Measurements from ENCODE around the gene WRAP73. TPM values are rescaled to one million over a fixed set of nuclear protein-coding genes. Genes with fewer than 3 reads are reported as not detected.

The WRAP73 gene
- polyA plus RNA-seq, 2 of the 4 experiments (the other 2 are of a cell fraction), result 15.4 to 16.1 TPM

DNA sequence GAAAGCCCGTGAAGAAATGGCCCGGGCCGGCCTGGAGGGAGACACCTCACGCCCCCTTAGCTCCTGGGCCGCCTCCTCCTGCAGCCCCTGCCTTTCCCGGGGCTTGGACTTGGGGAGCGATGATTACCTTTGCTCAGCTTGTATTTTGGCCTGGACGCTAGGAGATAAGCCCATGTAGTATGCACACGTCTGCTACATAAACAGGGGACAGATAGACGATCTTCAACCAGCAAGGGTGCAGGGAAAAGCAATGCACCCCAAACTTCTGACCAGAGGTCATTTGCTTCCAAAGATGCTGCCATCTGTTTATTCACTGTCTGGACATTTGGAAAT is 3.3 kb upstream of the WRAP73 start (continued):
- TF ChIP-seq, protein P1, sequence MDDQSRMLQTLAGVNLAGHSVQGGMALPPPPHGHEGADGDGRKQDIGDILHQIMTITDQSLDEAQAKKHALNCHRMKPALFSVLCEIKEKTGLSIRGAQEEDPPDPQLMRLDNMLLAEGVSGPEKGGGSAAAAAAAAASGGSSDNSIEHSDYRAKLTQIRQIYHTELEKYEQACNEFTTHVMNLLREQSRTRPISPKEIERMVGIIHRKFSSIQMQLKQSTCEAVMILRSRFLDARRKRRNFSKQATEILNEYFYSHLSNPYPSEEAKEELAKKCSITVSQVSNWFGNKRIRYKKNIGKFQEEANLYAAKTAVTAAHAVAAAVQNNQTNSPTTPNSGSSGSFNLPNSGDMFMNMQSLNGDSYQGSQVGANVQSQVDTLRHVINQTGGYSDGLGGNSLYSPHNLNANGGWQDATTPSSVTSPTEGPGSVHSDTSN (IDR thresholded peaks at IDR 0.05), result no peak
- TF ChIP-seq HEYL (CRISPR knock-in tag; IDR thresholded peaks at IDR 0.05) (no peak), TP53 (CRISPR knock-in tag; IDR thresholded peaks at IDR 0.05) (no peak), JUNB (IDR thresholded peaks at IDR 0.05) (no peak), RNF2 (IDR thresholded peaks at IDR 0.05; ENCODE audit: borderline replicate concordance, low read depth) (no peak), RAD21 (conservative IDR thresholded peaks at IDR 0.05 in 1 of 2, IDR thresholded peaks at IDR 0.05 in 1 of 2) (no peak)
- TF ChIP-seq, protein P2, sequence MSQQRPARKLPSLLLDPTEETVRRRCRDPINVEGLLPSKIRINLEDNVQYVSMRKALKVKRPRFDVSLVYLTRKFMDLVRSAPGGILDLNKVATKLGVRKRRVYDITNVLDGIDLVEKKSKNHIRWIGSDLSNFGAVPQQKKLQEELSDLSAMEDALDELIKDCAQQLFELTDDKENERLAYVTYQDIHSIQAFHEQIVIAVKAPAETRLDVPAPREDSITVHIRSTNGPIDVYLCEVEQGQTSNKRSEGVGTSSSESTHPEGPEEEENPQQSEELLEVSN (IDR thresholded peaks at IDR 0.05; ENCODE audit: borderline replicate concordance, low read depth), result no peak

DNA sequence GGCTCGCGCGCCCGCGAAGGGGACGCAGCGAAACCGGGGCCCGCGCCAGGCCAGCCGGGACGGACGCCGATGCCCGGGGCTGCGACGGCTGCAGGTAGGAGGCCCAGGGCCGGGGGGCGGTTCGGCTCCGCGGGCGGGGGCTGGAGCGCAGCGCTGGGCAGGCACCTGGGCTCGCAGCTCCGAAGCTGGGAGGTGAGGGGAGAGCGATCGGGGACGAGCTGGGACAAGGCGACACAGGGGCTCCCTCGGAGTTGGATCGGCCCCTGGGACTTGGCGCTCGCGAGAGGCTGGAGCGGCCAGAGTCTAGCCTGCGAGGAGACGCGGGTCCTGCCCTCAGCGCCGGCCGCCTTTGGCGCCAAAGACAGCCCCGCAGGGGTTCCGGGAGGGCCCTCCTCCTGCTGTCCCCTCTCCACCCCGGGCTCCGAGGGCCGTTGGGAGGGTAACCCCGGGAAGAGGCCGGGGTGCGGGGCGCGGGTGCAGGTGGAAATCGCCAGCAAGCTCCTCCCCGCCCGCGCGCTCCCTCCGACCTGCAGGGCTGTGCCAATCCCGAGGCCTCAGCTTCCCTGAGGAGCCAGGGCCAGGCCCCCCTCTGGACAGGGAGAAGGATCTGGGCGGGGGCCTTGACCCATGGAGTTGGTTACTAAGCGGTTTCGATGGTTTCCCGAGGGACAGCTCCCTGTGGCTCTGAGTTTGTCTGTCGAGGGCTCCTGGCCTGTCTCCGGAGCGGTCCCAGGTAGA is 2.8 kb upstream of the WRAP73 start:
- no CpG with 5 or more reads among the region's 68 CpGs for WGBS (ENCODE audit: missing lambda C conversion rate)
- TF ChIP-seq BHLHE40 (IDR thresholded peaks at IDR 0.05; ENCODE audit: low read depth, low read length) (no peak), HOXA7 (CRISPR knock-in tag; IDR thresholded peaks at IDR 0.05) (no peak), RFX5 (IDR thresholded peaks at IDR 0.05) (no peak), NFE2L2 (conservative IDR thresholded peaks at IDR 0.05; ENCODE audit: low read length) (no peak), FOSL2 (IDR thresholded peaks at IDR 0.05) (no peak), FOSL2 (CRISPR knock-in tag; IDR thresholded peaks at IDR 0.05) (no peak), RCOR1 (IDR thresholded peaks at IDR 0.05; ENCODE audit: low read depth, low read length) (no peak), HEYL (CRISPR knock-in tag; IDR thresholded peaks at IDR 0.05) (no peak), TFCP2L1 (CRISPR knock-in tag; IDR thresholded peaks at IDR 0.05) (no peak), EHF (CRISPR knock-in tag; IDR thresholded peaks at IDR 0.05) (no peak), SREBF2 (IDR thresholded peaks at IDR 0.05) (no peak), TP53 (CRISPR knock-in tag; IDR thresholded peaks at IDR 0.05) (no peak), CHD4 (IDR thresholded peaks at IDR 0.05; ENCODE audit: borderline replicate concordance) (no peak), PHF8 (IDR thresholded peaks at IDR 0.05; ENCODE audit: borderline replicate concordance, low read depth) (no peak), ESRRA (IDR thresholded peaks at IDR 0.05; ENCODE audit: borderline replicate concordance, low read length) (no peak), MAFK (IDR thresholded peaks at IDR 0.05; ENCODE audit: partially characterized antibody) (no peak)
- TF ChIP-seq, protein P3, sequence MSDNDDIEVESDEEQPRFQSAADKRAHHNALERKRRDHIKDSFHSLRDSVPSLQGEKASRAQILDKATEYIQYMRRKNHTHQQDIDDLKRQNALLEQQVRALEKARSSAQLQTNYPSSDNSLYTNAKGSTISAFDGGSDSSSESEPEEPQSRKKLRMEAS (IDR thresholded peaks at IDR 0.05), result no peak
- TF ChIP-seq, protein P4, sequence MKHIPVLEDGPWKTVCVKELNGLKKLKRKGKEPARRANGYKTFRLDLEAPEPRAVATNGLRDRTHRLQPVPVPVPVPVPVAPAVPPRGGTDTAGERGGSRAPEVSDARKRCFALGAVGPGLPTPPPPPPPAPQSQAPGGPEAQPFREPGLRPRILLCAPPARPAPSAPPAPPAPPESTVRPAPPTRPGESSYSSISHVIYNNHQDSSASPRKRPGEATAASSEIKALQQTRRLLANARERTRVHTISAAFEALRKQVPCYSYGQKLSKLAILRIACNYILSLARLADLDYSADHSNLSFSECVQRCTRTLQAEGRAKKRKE (CRISPR knock-in tag; IDR thresholded peaks at IDR 0.05; ENCODE audit: low read depth), result no peak
- TF ChIP-seq, protein P1 (IDR thresholded peaks at IDR 0.05), result no peak
- TF ChIP-seq, protein P2 (IDR thresholded peaks at IDR 0.05; ENCODE audit: borderline replicate concordance, low read depth), result no peak
- TF ChIP-seq, protein P5, sequence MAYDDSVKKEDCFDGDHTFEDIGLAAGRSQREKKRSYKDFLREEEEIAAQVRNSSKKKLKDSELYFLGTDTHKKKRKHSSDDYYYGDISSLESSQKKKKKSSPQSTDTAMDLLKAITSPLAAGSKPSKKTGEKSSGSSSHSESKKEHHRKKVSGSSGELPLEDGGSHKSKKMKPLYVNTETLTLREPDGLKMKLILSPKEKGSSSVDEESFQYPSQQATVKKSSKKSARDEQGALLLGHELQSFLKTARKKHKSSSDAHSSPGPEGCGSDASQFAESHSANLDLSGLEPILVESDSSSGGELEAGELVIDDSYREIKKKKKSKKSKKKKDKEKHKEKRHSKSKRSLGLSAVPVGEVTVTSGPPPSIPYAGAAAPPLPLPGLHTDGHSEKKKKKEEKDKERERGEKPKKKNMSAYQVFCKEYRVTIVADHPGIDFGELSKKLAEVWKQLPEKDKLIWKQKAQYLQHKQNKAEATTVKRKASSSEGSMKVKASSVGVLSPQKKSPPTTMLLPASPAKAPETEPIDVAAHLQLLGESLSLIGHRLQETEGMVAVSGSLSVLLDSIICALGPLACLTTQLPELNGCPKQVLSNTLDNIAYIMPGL (CRISPR knock-in tag; IDR thresholded peaks at IDR 0.05; ENCODE audit: borderline replicate concordance), result no peak
- Histone ChIP-seq H3K4me2 (peak overlapping the region; percentile 89), H3K4me1 (peaks cover 11% of the 10 kb centered on the region; the same call in 2 of the 3 replicates), H3K27ac (peak overlapping the region in 1 of 2 experiments; percentile 69; a peak in 3 of 6 replicates), H3K9me3 (no peaks in the 10 kb centered on the region), H3K4me3 (peak overlapping the region; percentile 46)
- CTCF ChIA-PET, result no interaction called here
- peak in 1 of 2 experiments; percentile 31; a peak in 4 of 6 replicates for ATAC-seq
- DNase-seq (ENCODE audit: low read depth in 1 of 2, low spot score in 1 of 2), result no peak
- POLR2A ChIA-PET, result no interaction called here
- no peak for FAIRE-seq
